ENCODE data around the gene ASB18.

ASB18 gene

DNA sequence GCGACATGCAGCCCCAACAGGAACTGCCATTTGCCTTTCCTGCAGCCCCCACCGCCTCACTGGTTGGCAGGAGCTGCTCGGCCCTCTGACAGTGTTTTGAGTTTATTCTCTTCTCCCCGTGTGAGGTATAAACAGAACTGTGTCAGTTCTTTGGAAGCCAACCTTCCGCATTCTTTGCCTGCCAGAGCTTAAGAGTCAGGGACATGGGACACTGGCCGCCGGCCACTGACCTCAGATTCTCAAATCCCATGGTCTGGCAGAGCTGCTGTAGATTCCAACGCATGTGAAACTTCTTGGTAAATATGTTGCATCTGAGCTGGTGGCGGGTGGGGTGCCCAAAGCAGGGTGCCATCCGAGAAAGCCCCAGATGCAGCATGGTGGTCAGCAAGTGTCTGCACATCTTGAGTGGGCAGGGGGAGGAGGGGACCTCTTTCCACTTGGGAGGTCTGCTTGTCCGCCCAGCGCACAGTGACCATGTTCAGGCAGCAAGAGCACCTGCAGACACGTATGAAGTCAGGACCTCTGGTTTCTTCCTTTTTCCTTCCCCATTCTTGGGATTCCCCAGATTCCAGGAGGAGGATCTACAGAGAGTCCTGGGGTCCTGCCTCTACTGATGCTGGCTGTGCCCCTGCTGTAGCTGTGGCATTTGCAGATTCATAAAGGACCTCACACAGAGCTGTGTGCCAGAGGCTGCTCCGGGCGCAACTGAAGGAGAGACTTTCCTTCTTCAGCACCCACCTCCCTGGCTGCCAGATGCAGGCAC is 23.8 kb downstream of the ASB18 start:
- peak; percentile 1 for DNase-seq (ENCODE audit: low read depth)
- TF ChIP-seq, protein P1, sequence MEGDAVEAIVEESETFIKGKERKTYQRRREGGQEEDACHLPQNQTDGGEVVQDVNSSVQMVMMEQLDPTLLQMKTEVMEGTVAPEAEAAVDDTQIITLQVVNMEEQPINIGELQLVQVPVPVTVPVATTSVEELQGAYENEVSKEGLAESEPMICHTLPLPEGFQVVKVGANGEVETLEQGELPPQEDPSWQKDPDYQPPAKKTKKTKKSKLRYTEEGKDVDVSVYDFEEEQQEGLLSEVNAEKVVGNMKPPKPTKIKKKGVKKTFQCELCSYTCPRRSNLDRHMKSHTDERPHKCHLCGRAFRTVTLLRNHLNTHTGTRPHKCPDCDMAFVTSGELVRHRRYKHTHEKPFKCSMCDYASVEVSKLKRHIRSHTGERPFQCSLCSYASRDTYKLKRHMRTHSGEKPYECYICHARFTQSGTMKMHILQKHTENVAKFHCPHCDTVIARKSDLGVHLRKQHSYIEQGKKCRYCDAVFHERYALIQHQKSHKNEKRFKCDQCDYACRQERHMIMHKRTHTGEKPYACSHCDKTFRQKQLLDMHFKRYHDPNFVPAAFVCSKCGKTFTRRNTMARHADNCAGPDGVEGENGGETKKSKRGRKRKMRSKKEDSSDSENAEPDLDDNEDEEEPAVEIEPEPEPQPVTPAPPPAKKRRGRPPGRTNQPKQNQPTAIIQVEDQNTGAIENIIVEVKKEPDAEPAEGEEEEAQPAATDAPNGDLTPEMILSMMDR (IDR thresholded peaks at IDR 0.05; ENCODE audit: control insufficient read depth, insufficient read depth, low read depth, low read length, missing control alignments): no peak
- H3K4me3 ChIP-seq (ENCODE audit: control insufficient read depth, low read depth, low read length): no peak overlapping the region

DNA sequence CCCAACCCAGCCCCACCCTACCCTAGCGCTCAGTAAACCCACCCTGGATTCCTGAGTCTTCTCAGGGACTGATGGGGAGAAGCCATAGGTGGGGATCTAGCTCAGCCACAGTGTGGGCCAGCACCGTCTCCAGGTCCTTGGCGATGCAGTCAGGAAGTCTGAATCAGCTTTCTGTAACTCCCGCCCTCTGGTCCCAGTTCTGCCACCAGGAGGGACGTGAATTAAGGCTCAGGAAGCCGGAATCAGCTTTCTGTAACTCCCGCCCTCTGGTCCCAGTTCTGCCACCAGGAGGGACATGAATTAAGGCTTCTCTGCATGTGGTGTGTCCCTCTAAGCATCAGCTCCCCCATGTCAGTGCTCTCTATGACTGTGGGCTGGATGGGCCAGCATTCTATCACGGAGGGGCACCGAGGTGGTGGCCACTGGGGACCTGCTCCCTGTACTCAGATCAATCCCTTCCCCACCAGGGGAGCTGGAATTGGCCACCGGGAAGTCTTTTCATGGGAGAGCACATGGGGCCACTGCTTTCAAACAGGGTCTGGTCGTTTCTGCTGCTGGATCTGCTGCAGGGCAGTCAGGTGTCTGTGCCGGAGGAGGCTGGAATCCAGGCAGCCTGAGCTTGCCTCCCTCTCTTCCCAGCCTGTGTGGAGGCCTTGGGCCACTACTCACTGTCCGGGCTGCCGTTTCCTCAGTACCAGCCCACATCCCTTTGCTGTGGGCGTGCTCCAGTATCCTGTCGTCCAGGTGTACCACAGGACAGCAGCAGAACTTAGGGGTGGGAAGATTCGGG is 24.7 kb downstream of the ASB18 start:
- TF ChIP-seq, protein P1 (IDR thresholded peaks at IDR 0.05; ENCODE audit: control insufficient read depth, insufficient read depth, low read depth, low read length, missing control alignments): no peak
- no peak overlapping the region for H3K4me3 ChIP-seq (ENCODE audit: control insufficient read depth, low read depth, low read length)
- DNase-seq (ENCODE audit: low read depth): no peak

DNA sequence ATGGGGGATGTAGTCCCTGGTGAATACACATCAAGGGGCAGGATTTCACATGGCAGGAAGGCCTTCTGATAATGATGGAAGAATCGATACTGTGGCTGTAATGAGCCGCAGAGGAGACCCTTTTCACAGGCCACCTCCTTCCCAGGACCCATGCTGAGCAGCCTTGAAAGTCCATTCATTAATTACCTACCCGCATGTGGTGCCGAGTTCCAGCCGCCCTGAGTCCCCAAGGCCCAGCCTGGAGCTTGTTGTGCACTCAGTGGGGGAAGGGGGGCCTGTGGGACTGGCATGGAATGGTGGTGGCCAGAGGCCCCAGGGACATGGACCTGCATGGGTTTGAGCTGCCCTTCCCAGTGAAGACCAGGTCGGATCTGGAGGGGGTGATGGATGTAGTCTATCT is 25.5 kb downstream of the ASB18 start:
- no peak overlapping the region for H3K4me3 ChIP-seq (ENCODE audit: control insufficient read depth, low read depth, low read length)
- DNase-seq (ENCODE audit: low read depth): no peak
- TF ChIP-seq, protein P1 (IDR thresholded peaks at IDR 0.05; ENCODE audit: control insufficient read depth, insufficient read depth, low read depth, low read length, missing control alignments): no peak

DNA sequence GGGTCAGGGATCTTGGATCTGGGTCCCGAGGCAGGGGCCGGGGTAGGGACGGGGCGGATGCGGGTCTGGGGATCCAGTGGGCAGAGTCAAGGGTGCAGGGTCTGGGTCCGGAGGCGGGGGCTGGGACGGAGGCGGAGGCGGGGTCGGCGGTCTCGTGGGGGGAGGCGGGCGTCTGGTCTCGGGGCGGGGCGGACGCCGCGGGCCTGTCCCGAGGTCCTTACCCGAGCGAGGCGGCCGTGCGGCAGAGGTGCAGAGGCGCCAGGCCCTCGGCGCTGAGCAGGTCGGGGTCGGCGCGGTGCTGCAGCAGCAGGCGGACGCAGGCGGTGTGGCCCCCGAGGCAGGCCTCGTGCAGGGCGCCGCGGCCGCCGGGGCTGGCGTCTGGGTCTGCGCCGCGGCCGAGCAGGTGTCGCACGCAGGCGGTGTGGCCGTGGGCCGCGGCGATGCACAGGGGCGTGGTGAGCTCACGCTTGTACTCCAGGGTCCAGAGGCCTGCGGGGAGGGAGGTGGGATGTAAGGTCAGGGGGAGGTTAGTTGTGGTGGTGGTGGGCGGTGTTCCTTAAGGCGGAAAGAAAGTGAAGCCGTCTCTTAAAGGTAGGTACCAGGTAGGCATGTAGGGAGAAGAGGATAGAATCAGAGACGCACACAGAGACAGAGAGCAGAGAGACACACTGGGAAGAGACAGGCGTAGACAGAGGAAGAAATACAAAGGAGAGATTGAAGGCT is 26.6 kb downstream of the ASB18 start:
- H3K4me3 ChIP-seq (ENCODE audit: control insufficient read depth, low read depth, low read length): no peak overlapping the region
- TF ChIP-seq, protein P1 (IDR thresholded peaks at IDR 0.05; ENCODE audit: control insufficient read depth, insufficient read depth, low read depth, low read length, missing control alignments): no peak
- no peak for DNase-seq (ENCODE audit: low read depth)

DNA sequence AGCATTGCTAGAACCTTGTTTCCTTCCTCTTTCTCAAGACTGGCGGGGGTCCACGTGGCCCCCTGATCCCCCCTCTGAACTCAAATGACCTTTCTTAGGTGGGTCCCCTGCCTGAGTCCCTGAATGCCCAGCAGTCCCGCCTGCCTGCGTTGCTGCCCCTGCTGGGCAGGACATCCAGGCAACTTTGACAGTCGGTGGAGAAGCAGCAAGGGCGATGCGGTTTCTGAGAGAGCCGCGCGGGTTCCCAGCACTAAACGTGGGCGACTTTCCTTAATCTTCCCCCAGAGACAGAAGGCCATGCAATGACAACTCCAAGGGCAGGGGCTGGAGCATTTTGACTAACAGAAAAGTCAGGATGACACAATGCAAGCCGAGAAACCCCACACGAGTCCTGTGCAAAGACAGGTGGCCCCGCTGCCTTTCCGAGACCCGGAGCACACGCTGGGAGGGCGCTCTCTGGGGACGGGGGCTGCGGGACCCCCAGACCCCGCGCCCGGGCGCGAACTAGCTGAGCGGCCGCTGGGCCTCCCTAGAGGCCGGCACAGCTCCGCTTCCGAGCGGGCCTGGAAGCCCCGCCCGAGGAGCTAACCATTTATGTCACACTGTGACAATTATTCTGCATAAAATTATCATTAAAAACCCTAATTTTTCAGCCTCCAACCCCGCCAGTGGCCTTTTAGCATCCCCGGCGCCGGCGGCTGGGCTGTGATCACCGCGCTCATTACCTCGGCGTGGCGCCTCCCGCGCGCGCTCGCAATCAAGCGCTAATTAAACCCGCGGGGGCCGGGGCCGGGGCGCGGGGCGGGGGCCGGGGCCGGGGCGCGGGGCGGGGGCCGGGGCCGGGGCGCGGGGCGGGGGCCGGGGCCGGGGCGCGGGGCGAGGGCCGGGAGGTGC is 27.4 kb downstream of the ASB18 start:
- TF ChIP-seq, protein P1 (IDR thresholded peaks at IDR 0.05; ENCODE audit: control insufficient read depth, insufficient read depth, low read depth, low read length, missing control alignments): no peak
- no peak for DNase-seq (ENCODE audit: low read depth)
- no peak overlapping the region for H3K4me3 ChIP-seq (ENCODE audit: control insufficient read depth, low read depth, low read length)

DNA sequence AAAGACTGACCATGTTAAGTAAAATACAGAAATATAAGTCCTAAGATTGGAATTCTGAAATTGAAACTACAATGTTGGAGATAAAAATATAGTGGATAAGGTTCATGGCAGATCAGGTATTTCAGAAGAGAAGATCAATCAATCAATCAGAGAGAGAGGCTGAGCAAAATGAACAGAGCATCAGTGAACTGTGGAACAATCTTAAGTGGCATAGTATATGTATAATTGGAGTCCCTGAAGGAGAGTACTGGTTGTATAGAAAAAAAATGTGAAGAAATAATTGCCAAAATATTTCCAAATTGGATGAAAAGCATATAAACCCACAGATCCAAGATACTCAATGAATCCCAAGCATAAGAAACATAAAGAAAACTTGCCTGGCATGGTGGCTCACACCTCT is 35.0 kb downstream of the ASB18 start:
- no peak overlapping the region for H3K4me3 ChIP-seq (ENCODE audit: control insufficient read depth, low read depth, low read length)
- TF ChIP-seq, protein P1 (IDR thresholded peaks at IDR 0.05; ENCODE audit: control insufficient read depth, insufficient read depth, low read depth, low read length, missing control alignments): no peak
- DNase-seq (ENCODE audit: low read depth): no peak

Data from AG09309 (cell line).